H9 (cell line): Measurements from ENCODE around the gene OCSTAMP. TPM values are rescaled to one million over a fixed set of nuclear protein-coding genes. Genes with fewer than 3 reads are reported as not detected.

ENCODE experiments used
- DNase-seq: peaks from one replicate; pipeline ENCODE4 v3.0.0-alpha.2; 2017
- H2AFZ ChIP-seq: one replicate; pipeline ENCODE4 v1.6.1; 2013; ENCODE audit warnings: mild to moderate bottlenecking, low read length, control low read depth, moderate library complexity
- H2AK5ac ChIP-seq: 2 replicates; pipeline ENCODE4 v1.6.1; 2013; ENCODE audit warnings: low read length, control low read depth, mixed read lengths; ENCODE audit not compliant: insufficient read length
- H2BK120ac ChIP-seq: one replicate; pipeline ENCODE4 v1.6.1; 2013; ENCODE audit warnings: low read depth, mild to moderate bottlenecking, low read length, control low read depth, inconsistent platforms; ENCODE audit not compliant: poor library complexity, severe bottlenecking
- H2BK12ac ChIP-seq: 2 replicates; pipeline ENCODE4 v1.6.1; 2013; ENCODE audit warnings: low read length, control low read depth, mixed read lengths, low read depth; ENCODE audit not compliant: insufficient read length
- H2BK15ac ChIP-seq: 2 replicates; pipeline ENCODE4 v1.6.1; 2013; ENCODE audit warnings: low read depth, low read length, control low read depth
- H2BK20ac ChIP-seq: one replicate; pipeline ENCODE4 v1.6.1; 2013; ENCODE audit warnings: low read depth, mild to moderate bottlenecking, low read length, control low read depth, inconsistent platforms; ENCODE audit not compliant: poor library complexity, severe bottlenecking
- H2BK5ac ChIP-seq: 2 replicates; pipeline ENCODE4 v1.6.1; 2013; ENCODE audit warnings: low read length, control low read depth, mixed read lengths; ENCODE audit not compliant: insufficient read length
- H3K14ac ChIP-seq: 2 replicates; pipeline ENCODE4 v1.6.1; 2013; ENCODE audit warnings: low read length, control low read depth; ENCODE audit not compliant: insufficient read depth
- H3K18ac ChIP-seq: 2 replicates; pipeline ENCODE4 v1.6.1; 2013; ENCODE audit warnings: low read depth, mild to moderate bottlenecking, mixed read lengths, low read length, control low read depth; ENCODE audit not compliant: insufficient read length
- H3K23ac ChIP-seq: 2 replicates; pipeline ENCODE4 v1.6.1; 2013; ENCODE audit warnings: low read length, control low read depth, mixed read lengths, low read depth; ENCODE audit not compliant: insufficient read length
- H3K23me2 ChIP-seq: 2 replicates; pipeline ENCODE4 v1.6.1; 2013; ENCODE audit warnings: low read depth, mild to moderate bottlenecking, mixed read lengths, low read length, control low read depth; ENCODE audit not compliant: insufficient read length, poor library complexity, severe bottlenecking
- H3K27ac ChIP-seq: 2 replicates; pipeline ENCODE4 v1.5.1; 2013; ENCODE audit warnings: low read length, control low read depth, mixed read lengths, low read depth; ENCODE audit not compliant: insufficient read length
- H3K27me3 ChIP-seq: 2 replicates; pipeline ENCODE4 v1.6.1; 2013; ENCODE audit warnings: low read length, control low read depth, inconsistent platforms; ENCODE audit not compliant: insufficient read depth
- H3K4ac ChIP-seq: 2 replicates; pipeline ENCODE4 v1.6.1; 2013; ENCODE audit warnings: low read depth, mild to moderate bottlenecking, control low read depth, inconsistent platforms, low read length, moderate library complexity
- H3K4me1 ChIP-seq: 2 replicates; pipeline ENCODE4 v1.6.1; 2013; ENCODE audit warnings: low read length, control low read depth, inconsistent platforms; ENCODE audit not compliant: insufficient read depth
- H3K4me2 ChIP-seq: 2 replicates; pipeline ENCODE4 v1.6.1; 2013; ENCODE audit warnings: low read length, control low read depth, mixed read lengths; ENCODE audit not compliant: insufficient read length, insufficient read depth
- H3K56ac ChIP-seq: 2 replicates; pipeline ENCODE4 v1.6.1; 2013; ENCODE audit warnings: low read depth, mild to moderate bottlenecking, mixed read lengths, low read length, control low read depth; ENCODE audit not compliant: insufficient read length
- H3K79me1 ChIP-seq: 2 replicates; pipeline ENCODE4 v1.6.1; 2013; ENCODE audit warnings: low read depth, mild to moderate bottlenecking, moderate library complexity, low read length, control low read depth, inconsistent platforms; ENCODE audit not compliant: insufficient read depth, poor library complexity, severe bottlenecking
- H3K79me2 ChIP-seq: 2 replicates; pipeline ENCODE4 v1.6.1; 2013; ENCODE audit warnings: low read length, control low read depth, inconsistent platforms; ENCODE audit not compliant: insufficient read depth
- H3K9ac ChIP-seq: 2 replicates; pipeline ENCODE4 v1.6.1; 2013; ENCODE audit warnings: low read length, control low read depth, mixed read lengths; ENCODE audit not compliant: insufficient read length; ENCODE audit errors: extremely low read depth
- H3K9me3 ChIP-seq: one replicate; pipeline ENCODE4 v1.6.1; 2013; ENCODE audit warnings: low read depth, low read length, inconsistent platforms; ENCODE audit not compliant: control insufficient read depth
- H3T11ph ChIP-seq: one replicate; pipeline ENCODE4 v1.6.1; 2013; ENCODE audit warnings: mild to moderate bottlenecking, low read length, control low read depth, inconsistent platforms
- H4K20me1 ChIP-seq: one replicate; pipeline ENCODE4 v1.6.1; 2013; ENCODE audit not compliant: control insufficient read depth, insufficient read length, insufficient read depth
- H4K5ac ChIP-seq: 2 replicates; pipeline ENCODE4 v1.6.1; 2013; ENCODE audit warnings: low read depth, mild to moderate bottlenecking, mixed read lengths, low read length, control low read depth; ENCODE audit not compliant: insufficient read length
- H4K8ac ChIP-seq: replicated peaks from 2 replicates; pipeline ENCODE4 v1.6.1; 2013; ENCODE audit warnings: low read length, control low read depth, mixed read lengths, low read depth; ENCODE audit not compliant: insufficient read length
- H4K91ac ChIP-seq: 2 replicates; pipeline ENCODE4 v1.6.1; 2013; ENCODE audit warnings: low read depth, mild to moderate bottlenecking, moderate library complexity, mixed read lengths, low read length, control low read depth; ENCODE audit not compliant: insufficient read length
- H3K27ac Mint-ChIP-seq, 3 experiments: 2 replicates in 2 of 3; 3 replicates in 1 of 3; pipeline ENCODE4 v1.8.0; 2020 to 2021; ENCODE audit warnings: mixed read lengths in 3 of 3, mild to moderate bottlenecking in 1 of 3, moderate library complexity in 1 of 3
- H3K27me3 Mint-ChIP-seq: 2 replicates; pipeline ENCODE4 v1.8.0; 2021; ENCODE audit warnings: low read depth, mild to moderate bottlenecking, moderate library complexity, mixed read lengths
- H3K36me3 Mint-ChIP-seq, 3 experiments: 2 replicates in 2 of 3; 3 replicates in 1 of 3; pipeline ENCODE4 v1.8.0; 2020 to 2021; ENCODE audit warnings: low read depth in 3 of 3, mixed read lengths in 3 of 3; ENCODE audit not compliant: insufficient read depth in 1 of 3
- H3K4me1 Mint-ChIP-seq, 2 experiments: 2 replicates each; pipeline ENCODE4 v1.8.0; 2020; ENCODE audit warnings: mixed read lengths in 2 of 2
- H3K4me3 Mint-ChIP-seq, 2 experiments: 2 replicates in 1 of 2; 3 replicates in 1 of 2; pipeline ENCODE4 v1.8.0; 2020 to 2021; ENCODE audit warnings: mild to moderate bottlenecking in 2 of 2, mixed read lengths in 2 of 2, moderate library complexity in 1 of 2
- H3K9me3 Mint-ChIP-seq, 2 experiments: 2 replicates in 1 of 2; 3 replicates in 1 of 2; pipeline ENCODE4 v1.8.0; 2020; ENCODE audit warnings: mild to moderate bottlenecking in 2 of 2, mixed read lengths in 2 of 2, moderate library complexity in 1 of 2
- WGBS: extraction: QIAGEN DNeasy Blood & Tissue Kit; methylation state at CpG from one replicate; pipeline ENCODE4 v1.1.7; 2013; ENCODE audit warnings: missing lambda C conversion rate, low lambda C conversion rate, mixed read lengths; ENCODE audit not compliant: insufficient read length; ENCODE audit errors: extremely low coverage; 5-methylcytosine and 5-hydroxymethylcytosine counted together
- total RNA-seq: library from RNA; stranded (reverse); gene quantifications from 2 replicates; pipeline ENCODE4 v1.2.1, GENCODE V29; 2021
- TF ChIP-seq, protein P1 (sequence below): fragments of 200-600 bp; sonication (generic); conservative IDR thresholded peaks from 3 replicates; pipeline ENCODE4 v1.8.0; 2021; ENCODE audit warnings: antibody characterized with exemption, mild to moderate bottlenecking

Gene OCSTAMP
- total RNA-seq, 1 experiment from 2014 or later, result not detected

DNA sequence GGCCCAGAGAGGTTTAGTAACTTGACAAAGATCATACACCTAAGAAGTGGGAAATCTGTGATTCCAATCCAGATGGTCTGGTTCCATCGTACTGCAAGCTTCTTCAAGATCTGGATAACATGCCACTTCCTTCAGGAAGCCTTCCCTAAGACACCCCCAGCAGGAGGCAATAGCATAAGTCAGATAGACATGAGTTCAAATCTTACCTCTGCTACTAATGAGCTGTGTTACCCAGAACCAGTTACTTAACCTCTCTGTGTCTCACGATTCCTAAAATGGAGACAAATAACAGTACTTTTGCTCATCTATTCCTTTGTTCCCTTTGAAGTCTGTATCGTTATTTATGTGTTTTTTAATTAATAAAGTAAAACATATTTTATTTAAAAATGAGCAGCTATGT, 22.3 kb upstream of the OCSTAMP start:
- WGBS, result no CpG with 5 or more reads among the region's 3 CpGs
- Histone ChIP-seq H3K4me2 (no peak overlapping the region), H4K8ac (no peak overlapping the region), H2BK12ac (no peak overlapping the region), H2BK20ac (no peak overlapping the region), H3K27ac (no peak overlapping the region), H4K5ac (no peak overlapping the region), H2BK5ac (no peak overlapping the region), H4K20me1 (no peaks in the 10 kb centered on the region), H3K23me2 (no peaks in the 10 kb centered on the region), H3K9ac (no peak overlapping the region), H2AFZ (no peak overlapping the region), H3K23ac (no peak overlapping the region), H2AK5ac (no peak overlapping the region), H3K27me3 (no peaks in the 10 kb centered on the region), H3K79me1 (no peaks in the 10 kb centered on the region), H2BK15ac (no peak overlapping the region), H2BK120ac (no peak overlapping the region), H3K79me2 (no peaks in the 10 kb centered on the region), H3K18ac (no peak overlapping the region), H3K56ac (no peak overlapping the region), H3T11ph (no peak overlapping the region), H3K4ac (no peak overlapping the region), H4K91ac (no peak overlapping the region), H3K14ac (no peak overlapping the region), H3K9me3 (no peaks in the 10 kb centered on the region), H3K4me1 (no peaks in the 10 kb centered on the region)
- no peaks in the 10 kb centered on the region; a peak in 1 of 5 replicates for H3K9me3 Mint-ChIP-seq
- TF ChIP-seq, protein P1, sequence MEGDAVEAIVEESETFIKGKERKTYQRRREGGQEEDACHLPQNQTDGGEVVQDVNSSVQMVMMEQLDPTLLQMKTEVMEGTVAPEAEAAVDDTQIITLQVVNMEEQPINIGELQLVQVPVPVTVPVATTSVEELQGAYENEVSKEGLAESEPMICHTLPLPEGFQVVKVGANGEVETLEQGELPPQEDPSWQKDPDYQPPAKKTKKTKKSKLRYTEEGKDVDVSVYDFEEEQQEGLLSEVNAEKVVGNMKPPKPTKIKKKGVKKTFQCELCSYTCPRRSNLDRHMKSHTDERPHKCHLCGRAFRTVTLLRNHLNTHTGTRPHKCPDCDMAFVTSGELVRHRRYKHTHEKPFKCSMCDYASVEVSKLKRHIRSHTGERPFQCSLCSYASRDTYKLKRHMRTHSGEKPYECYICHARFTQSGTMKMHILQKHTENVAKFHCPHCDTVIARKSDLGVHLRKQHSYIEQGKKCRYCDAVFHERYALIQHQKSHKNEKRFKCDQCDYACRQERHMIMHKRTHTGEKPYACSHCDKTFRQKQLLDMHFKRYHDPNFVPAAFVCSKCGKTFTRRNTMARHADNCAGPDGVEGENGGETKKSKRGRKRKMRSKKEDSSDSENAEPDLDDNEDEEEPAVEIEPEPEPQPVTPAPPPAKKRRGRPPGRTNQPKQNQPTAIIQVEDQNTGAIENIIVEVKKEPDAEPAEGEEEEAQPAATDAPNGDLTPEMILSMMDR, result no peak
- H3K36me3 Mint-ChIP-seq, result peaks cover 6 to 10% (median 9%) of the 10 kb centered on the region in 3 experiments; a peak in 6 of 7 replicates
- no peaks in the 10 kb centered on the region for H3K27me3 Mint-ChIP-seq
- H3K4me3 Mint-ChIP-seq, result no peak overlapping the region
- DNase-seq, result no peak
- H3K4me1 Mint-ChIP-seq, result peaks cover 7 to 8% of the 10 kb centered on the region in 2 experiments; a peak in 3 of 4 replicates
- H3K27ac Mint-ChIP-seq, result no peak overlapping the region
